GM19328 (cell line): ENCODE results near the gene DDRGK1.
"Not testable (repeated sequence)": the region's sequence is repeated elsewhere in the genome, so short reads cannot be mapped to it uniquely, and the experiment has no call there.

Experiments
- ATAC-seq: cut with Tn5 transposase; IDR thresholded peaks from one replicate; pipeline ENCODE4 v1.9.1; 2021; ENCODE audit warnings: mild to moderate bottlenecking, moderate library complexity; ENCODE audit not compliant: unreplicated experiment

Gene DDRGK1

DNA sequence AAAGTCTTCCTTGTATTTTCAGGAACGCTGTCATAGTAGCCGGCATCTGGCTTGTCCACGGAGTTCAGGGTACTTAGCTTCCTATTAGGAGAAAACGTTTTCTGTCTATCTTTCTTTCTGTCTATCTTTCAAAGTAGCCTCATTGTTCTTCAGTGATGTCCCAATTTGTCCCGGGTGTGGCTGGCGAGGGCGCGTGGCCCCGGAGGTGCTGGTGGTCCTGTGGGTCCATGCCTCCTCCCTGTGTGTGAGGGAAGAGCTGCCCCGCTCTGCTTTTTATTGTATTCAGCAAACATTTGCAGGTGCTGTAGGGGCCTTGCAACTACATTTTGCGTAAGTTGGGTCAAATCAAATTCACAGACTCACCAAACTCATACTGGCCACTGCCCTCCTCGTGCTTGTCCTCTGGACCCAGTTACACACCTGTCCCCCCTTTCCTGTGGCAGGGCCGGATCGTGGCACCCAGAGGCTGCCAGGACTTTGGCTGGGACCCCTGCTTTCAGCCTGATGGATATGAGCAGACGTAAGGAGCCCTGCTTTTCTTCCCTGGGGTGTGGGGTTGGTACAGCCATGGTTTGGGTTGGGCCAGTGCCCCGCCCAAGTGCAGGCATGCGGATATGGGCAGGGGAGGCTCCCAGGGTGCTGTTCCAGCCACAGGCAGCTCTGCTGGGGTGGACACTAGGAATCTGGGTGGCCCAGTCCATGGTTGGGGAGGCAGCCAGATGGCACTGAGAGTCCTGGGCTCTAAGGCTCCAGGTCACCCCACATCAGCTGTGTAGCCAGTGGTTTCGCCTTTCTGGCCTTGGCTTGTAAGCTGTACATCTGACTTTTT is 17.1 kb upstream of the DDRGK1 start:
- no peak for ATAC-seq

- ATAC-seq: no peak
These were observed 14.0 kb upstream of the DDRGK1 start for GRCh38 chr20:3218307-3218988.

DNA sequence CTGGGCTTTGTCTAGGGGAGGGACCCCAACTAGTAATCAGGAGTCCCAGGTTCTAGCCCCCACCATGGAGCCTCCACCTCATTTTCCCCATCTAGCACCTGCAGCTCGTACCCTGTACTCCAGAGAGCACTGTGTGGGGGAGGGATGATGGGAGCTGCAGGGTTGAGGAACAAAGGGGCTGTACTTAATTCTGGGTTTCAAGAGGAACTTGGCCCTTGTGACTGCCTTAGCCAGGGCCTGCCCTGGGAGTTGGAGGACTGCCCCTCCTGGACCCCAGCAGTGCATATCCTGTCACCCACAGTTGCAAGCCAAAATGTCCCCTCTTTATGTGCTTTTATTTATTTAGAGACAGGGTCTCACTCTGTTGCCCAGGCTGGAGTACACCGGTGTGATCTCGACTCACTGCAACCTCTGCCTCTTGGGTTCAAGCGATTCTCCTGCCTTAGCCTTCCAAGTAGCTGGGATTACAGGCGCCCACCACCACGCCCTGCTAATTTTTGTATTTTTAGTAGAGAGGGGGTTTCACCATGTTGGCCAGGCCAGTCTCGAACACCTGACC is 11.0 kb upstream of the DDRGK1 start:
- not testable (repeated sequence) for ATAC-seq

DNA sequence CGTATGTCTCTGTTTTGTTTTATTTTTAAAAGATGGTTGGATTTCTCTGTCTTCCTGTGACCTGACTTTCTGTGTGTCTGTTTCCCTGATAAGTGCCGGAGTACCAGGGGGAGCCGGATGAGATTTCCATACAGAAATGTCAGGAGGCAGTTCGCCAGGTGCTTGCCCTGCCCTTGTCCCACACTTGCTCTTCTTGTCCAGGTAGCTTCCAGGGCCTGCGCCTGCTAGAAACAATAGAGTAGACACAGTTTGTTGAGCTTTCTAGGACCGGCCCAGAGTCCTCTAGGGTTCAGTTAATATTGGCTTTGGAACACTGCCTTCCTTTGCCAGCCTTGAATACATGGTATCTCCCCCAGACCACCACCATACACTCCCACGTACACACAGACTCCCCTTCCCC is 8.7 kb upstream of the DDRGK1 start:
- no peak for ATAC-seq

DNA sequence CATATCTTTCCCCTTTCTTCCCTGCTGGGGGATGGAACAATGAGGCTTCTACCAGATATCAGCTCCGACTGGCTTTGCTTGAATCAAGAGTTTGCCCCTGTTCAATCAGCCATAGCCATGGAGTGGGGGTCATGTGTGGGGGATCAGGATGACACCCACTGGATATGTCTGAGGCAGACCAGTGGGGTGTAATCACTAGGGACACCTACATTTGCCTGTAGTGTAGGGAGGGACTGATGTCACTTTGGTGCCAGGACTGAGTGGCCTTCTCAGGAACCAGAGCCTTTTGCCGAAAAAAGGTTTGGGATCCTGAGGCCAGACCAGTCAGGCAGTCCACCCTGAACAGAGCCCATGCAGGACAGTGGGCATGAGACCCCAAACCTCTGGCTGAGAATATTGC is 5.9 kb upstream of the DDRGK1 start:
- ATAC-seq: no peak

DNA sequence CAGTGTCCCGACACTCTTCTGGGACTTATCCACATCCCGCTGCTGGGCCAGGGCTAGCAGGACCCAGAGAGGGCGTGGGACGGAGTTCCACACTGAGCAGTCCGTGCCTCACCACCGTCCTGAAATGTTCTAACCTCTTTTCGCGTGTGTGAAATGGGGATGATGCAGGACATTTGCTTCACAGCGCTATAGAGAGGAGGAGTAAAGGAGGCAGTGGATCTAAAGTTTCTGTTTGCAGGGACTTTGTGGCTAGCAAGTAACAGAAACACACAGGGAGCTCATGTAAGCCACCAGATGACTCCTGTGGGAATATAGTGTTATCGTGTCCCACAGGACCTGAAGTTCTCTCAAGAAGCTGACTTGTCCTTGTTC is 5.5 kb upstream of the DDRGK1 start:
- no peak for ATAC-seq

DNA sequence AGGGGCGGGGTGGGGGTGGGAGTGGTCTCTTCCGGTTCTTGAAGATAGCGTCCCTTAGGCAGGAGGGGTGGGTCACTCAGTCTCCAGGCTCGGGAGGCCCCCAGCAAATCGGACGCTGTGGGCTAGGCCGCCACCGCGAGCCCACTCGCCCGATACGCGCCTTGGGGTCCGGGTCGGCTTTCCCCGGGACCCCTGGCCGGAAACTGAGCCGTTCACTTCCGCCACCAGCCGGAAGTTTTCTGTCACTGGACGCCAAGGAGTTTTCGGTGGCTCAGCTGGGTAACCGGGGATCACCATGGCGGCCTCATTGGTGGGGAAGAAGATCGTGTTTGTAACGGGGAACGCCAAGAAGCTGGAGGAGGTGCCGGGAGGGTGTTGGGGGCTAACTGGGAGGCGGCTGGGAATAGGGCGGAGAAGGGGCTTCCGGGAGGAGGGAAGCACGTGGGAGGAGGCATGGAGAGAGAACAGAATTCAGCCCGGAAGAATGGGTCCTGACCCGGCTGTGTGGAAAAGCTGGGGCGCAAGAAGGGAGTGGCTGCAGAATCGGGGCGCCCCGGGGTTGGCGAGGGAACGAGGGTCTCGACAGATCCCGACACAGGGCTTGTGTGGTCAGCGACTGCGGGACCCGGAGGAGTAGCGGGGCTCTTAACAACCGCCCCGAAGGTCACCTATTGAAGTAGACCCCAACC is 4.9 kb upstream of the DDRGK1 start, which contains the start of gene ITPA:
TSS of gene ITPA (plus strand) at position 242 of the 689 bp plus-strand sequence. CDS start at position 296, 54 bp downstream.
- ATAC-seq: no peak

- no peak for ATAC-seq
These were observed 4.3 kb upstream of the DDRGK1 start for GRCh38 chr20:3208786-3209256.

GRCh38 chr20:3203315-3204123 is 963 bp downstream of the DDRGK1 start:
- ATAC-seq: peak; percentile 21

GRCh38 chr20:3202965-3203314 is 1.5 kb downstream of the DDRGK1 start:
- no peak for ATAC-seq

GRCh38 chr20:3199976-3200755 is 4.3 kb downstream of the DDRGK1 start:
- no peak for ATAC-seq

DNA sequence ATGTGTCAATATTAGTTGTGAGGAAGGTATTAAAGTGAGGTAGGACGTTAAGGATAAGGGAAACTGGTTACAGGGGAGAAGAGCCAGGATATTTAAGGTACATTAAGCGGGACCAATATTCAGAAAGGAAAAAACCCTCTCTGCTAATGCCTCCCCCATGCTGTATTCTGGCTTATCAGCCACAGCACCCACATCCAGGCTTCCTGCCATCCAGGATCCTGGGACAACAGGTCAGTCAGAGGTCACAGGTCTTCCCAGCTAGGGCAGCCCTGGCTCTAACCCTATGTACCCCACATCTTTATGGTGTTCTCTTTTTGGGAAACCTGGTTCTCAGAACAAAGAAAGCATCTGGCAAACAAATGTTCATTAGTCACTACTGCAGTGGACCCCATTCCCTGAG is 5.3 kb downstream of the DDRGK1 start:
- no peak for ATAC-seq

- ATAC-seq: no peak
These were observed 8.8 kb downstream of the DDRGK1 start for GRCh38 chr20:3195590-3196237.

- ATAC-seq: no peak
These were observed 9.7 kb downstream of the DDRGK1 start for GRCh38 chr20:3194617-3195280.

DNA sequence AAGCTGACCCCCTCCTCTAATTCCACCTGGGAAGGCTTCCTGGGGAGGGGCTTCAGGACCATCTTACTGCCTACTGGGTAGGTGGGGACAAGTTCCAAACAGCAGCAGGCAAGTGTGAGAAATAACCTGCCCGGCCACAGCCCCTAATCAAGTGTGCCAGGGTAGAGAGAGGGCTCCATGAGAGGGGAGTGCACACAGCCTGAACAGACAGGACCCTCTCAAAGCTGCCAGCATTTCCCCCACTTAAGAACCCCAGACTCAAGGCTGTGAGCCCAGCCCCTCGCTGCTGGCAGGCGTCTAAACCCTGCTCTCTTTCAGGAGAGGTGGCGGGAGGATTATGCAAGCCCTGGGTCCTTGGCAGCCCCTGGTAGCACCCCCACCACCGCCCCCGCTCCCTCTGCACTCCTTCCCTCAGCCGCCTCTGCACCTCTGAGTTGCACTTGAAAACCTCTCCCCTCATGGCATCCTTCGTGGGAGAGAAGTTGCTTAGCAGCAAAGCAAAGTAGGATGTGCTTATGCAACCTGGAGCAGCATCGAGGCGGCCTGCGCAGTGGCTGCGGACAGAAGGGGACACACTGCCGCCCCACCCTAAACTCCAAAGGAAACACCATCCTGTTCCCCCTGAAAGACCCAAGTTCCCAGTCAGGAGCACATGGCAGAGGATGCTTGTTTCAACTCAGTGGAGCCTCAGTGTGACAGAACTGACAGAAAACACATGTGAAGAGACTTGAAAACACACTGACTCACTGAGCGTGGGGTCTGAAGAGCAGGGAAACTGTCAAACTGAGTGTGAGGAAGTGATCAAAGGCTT is 10.5 kb downstream of the DDRGK1 start:
- no peak for ATAC-seq

- ATAC-seq: no peak
These were observed 12.1 kb downstream of the DDRGK1 start for GRCh38 chr20:3192226-3193015.

DNA sequence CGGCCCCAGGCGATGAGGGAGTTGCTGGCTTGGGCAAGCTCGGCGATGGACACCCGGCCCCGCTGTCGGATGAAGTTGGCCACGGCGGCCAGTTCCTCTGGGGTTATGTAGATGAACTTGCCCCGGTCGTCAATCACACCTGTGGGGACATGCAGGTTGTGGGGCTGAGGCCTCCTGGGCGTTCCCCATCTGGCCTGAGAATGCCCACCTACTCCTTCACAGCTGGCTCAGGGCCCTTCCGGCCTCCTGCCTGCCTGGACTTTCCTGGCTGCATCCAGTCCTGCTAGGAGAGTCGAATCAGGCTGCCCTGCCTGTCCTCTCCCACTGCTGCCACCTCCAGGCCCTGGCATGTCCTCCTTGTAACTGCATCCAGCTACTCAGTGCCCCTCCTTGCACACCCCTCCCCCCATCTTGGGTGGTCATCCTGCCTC is 13.8 kb downstream of the DDRGK1 start:
- no peak for ATAC-seq
